Measurements from ENCODE around the gene FBF1. TPM values are rescaled to one million over a fixed set of nuclear protein-coding genes. Genes with fewer than 3 reads are reported as not detected.
"Not testable (repeated sequence)": the region's sequence is repeated elsewhere in the genome, so short reads cannot be mapped to it uniquely, and the experiment has no call there.

The FBF1 gene
- total RNA-seq, 1 donor from 2014 or later: 21.0 TPM

GRCh38 chr17:75876938-75877751, 63.7 kb downstream of the FBF1 start:
- intact Hi-C loops (cut with micrococcal nuclease): loop anchor here (1.0 to 2.0 kb wide), 6 partner anchors 13 to 64 kb away; partner anchors contain the start of genes FBF1, TRIM65 and WBP2

- intact Hi-C loops (cut with micrococcal nuclease): loop anchor here (2.0 kb wide), 2 partner anchors 20 to 64 kb away; partner anchors contain the start of genes FBF1 and TRIM65
Observed at GRCh38 chr17:75876190-75876937, 64.5 kb downstream of the FBF1 start.

- intact Hi-C loops (cut with micrococcal nuclease): loop anchor here (2.0 kb wide), 2 partner anchors 21 to 65 kb away; partner anchors contain the start of genes FBF1 and TRIM65
Observed at GRCh38 chr17:75875940-75876189, 65.0 kb downstream of the FBF1 start.

- intact Hi-C loops (cut with micrococcal nuclease): no loop called here
Observed at GRCh38 chr17:75875182-75875939, 65.5 kb downstream of the FBF1 start.

- intact Hi-C loops (cut with micrococcal nuclease): no loop called here
Observed at GRCh38 chr17:75874323-75875181, 66.3 kb downstream of the FBF1 start.

GRCh38 chr17:75873587-75874322, 67.1 kb downstream of the FBF1 start:
- intact Hi-C loops (cut with micrococcal nuclease): no loop called here

GRCh38 chr17:75872434-75873351, 68.1 kb downstream of the FBF1 start:
- intact Hi-C loops (cut with micrococcal nuclease): loop anchor here (1.0 kb wide), 1 partner anchor 8 kb away; no protein-coding TSS in a partner anchor

- intact Hi-C loops (cut with micrococcal nuclease): not testable (repeated sequence)
Observed at GRCh38 chr17:75870228-75870627, 70.6 kb downstream of the FBF1 start.

- intact Hi-C loops (cut with micrococcal nuclease): no loop called here
Observed at GRCh38 chr17:75869282-75870141, 71.3 kb downstream of the FBF1 start.

GRCh38 chr17:75868730-75869281, 72.0 kb downstream of the FBF1 start:
- intact Hi-C loops (cut with micrococcal nuclease): not testable (repeated sequence)

- intact Hi-C loops (cut with micrococcal nuclease): not testable (repeated sequence)
Observed at GRCh38 chr17:75865404-75866188, 75.2 kb downstream of the FBF1 start.

GRCh38 chr17:75864887-75865286, 76.0 kb downstream of the FBF1 start:
- intact Hi-C loops (cut with micrococcal nuclease): loop anchor here (1.0 kb wide), 3 partner anchors 7 to 12 kb away; partner anchors contain the start of gene WBP2

- intact Hi-C loops (cut with micrococcal nuclease): loop anchor here (1.0 kb wide), 3 partner anchors 8 to 13 kb away; partner anchors contain the start of gene WBP2
Observed at GRCh38 chr17:75864448-75864871, 76.4 kb downstream of the FBF1 start.

GRCh38 chr17:75861927-75862317, 78.9 kb downstream of the FBF1 start:
- intact Hi-C loops (cut with micrococcal nuclease): loop anchor here (2.0 kb wide), 1 partner anchor 17 kb away; the partner anchor contains the start of gene UNC13D
